CD4-positive, alpha-beta T cell treated with Interleukin-17A for 4 hours (primary cell): ENCODE results near the gene DNPH1.

Source experiments
- DNase-seq: peaks from one replicate; pipeline ENCODE4 v3.0.0-alpha.2; 2020; ENCODE audit warnings: mixed read lengths

Gene DNPH1, protein sequence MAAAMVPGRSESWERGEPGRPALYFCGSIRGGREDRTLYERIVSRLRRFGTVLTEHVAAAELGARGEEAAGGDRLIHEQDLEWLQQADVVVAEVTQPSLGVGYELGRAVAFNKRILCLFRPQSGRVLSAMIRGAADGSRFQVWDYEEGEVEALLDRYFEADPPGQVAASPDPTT

DNA sequence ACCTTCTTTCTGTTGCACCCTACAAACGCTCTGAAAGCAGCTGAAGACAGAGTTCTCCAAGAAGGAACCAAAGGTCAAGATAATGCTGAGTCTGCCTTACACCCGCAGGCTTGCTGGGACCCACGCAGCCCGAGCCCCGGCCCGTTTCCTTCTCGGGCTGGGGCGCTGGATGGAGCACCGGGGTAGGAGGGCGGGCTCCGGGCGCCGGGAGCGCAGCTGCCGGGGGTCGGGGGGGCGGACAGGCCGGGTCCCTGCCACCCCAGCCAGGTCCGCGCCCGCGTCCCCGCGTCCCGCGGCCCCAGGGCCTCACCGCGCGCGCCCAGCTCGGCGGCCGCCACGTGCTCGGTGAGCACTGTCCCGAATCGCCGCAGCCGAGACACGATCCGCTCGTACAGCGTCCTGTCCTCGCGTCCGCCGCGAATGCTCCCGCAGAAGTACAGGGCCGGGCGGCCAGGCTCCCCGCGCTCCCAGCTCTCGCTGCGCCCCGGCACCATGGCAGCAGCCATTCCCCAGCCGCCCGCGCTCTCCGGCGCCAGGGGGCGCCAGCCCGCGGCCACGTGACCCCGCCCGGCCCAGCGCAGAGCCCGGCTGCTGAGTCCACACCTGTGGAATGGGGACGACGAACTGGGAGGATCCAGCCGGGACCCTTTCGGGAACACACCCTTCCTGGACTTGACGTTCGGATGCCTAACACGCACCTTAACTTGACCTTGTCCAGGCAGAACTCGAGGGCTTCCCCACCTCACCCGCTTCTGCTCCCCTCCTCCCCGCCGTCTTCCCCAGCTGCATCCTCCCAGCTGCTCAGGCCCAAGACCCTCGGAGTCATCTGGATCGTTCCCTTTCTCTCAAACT is at the start of gene DNPH1:
Gene DNPH1 (minus strand): TSS at position 531 of the 852 bp plus-strand sequence. CDS start 25 bp downstream, at position 506.
- DNase-seq, result peak; percentile 86

DNA sequence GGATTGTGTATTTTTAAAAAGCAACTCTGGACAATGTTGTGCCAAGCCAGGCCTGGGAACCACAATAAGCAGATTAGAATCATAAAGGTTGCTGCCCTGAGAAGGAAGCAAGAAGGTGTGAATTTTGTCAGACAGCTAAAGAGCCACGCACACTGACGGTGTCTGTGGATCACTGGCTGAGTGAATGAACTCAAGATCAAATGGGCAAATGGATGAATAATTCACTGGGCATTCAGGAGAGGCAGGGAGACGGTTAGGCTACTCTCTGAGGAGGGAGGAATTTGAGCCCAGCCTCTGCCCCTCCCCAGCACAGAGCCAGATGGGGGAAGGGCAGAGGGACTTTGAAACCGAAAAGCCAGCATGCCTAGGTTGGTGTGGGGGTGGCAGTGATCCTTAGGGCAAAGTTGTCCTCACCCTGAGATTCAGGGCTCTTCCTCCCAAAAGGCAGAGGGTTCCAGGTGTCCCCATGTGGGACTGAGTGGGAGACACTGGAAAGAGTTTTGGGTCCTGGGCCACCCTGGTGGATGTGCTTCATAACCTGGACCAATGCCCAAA is 49.3 kb upstream of the DNPH1 start:
- no peak for DNase-seq

DNA sequence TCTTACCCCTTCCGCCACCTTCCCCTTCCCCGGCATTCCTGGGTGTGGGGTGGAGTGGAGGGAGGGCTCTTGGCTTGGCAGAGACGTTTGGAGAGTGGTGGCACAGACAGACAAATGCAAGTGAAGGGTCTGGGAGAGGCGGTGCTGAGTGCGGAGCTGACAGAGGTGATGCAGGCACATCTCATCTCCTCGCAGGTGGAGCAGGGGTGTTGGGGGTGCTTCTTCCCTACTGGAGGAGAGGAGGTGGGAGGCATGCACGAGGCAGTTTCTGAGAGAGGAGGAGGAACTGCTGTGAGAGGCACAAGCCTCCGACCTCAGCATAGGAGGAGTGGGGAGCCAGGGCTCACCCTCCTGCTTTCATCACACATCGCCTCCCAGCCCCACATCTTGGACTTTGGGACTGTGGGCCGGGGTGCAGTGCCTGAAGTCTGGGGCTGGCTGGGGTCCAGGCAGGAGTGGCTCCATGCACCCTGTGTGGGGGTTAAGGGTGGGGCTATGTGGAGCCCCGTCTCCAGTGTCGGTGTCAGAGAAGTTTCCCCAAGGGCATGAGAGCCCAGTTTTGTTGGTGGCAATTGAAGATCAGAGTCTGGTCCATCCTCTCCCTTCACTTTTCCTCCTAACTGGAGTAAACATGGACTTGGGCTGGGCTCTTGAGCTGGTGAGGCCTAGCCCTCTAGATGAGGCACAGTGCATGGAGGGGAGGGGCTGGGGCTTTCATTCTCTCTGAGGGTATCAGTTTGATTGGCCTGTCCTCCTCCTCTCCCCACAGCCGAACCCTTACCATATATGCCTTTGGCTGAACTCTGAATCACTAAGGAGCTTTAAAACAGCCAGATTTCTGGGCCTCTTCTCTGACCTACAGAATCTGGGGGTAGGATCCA is 48.6 kb upstream of the DNPH1 start:
- DNase-seq, result no peak

DNA sequence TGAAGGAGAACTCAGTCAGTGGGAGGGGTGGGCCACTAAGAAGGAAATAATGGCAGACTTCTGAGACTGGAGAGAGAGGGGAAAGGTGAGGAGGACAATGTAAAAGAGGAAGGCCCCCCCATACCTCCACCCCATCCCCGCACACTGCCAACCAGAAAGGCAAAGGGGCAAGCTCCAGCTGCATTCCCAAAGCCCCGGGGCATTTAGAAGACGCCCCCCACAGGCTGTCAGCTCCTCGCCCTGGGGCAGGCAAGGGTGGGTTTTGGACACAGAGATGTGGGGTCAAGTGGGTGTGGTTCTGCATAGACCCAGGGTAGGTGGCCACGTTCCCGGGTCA is 48.0 kb upstream of the DNPH1 start:
- DNase-seq, result no peak

DNA sequence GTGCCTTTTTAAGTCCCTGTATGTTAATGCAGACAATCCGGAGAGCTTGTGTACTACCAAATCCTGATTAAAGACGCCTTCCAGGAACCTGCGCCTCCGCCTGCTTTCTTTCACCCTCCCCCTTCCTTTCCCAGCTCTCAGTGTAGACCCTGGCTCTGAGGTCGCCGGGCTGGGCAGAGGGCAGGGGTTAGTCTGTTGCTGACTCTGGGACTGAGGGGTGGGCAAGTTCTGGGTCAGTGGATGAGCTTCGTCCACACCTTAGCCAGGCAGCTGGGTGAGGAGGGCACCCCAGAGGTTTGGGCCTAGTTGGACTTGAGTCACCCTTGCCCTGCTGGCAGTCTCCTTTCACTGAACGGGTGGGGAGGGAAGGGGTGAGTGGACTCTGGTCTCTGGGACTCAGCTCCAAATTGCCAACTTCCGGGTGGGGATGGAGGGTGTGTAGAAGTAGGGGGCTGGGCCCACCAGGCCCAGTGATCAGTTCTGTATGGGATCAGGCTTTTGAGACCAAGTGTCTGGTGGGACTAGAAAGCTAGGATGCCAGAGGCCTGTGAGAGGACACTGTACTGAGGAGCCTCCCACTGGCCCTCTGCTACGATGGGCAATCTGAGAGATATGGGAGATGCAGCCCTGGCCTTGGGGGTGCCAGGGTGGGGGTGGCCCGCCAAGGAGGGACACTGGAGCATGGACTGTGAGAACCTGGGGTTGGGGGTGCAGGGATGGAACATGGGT is 47.5 kb upstream of the DNPH1 start:
- DNase-seq, result no peak

DNA sequence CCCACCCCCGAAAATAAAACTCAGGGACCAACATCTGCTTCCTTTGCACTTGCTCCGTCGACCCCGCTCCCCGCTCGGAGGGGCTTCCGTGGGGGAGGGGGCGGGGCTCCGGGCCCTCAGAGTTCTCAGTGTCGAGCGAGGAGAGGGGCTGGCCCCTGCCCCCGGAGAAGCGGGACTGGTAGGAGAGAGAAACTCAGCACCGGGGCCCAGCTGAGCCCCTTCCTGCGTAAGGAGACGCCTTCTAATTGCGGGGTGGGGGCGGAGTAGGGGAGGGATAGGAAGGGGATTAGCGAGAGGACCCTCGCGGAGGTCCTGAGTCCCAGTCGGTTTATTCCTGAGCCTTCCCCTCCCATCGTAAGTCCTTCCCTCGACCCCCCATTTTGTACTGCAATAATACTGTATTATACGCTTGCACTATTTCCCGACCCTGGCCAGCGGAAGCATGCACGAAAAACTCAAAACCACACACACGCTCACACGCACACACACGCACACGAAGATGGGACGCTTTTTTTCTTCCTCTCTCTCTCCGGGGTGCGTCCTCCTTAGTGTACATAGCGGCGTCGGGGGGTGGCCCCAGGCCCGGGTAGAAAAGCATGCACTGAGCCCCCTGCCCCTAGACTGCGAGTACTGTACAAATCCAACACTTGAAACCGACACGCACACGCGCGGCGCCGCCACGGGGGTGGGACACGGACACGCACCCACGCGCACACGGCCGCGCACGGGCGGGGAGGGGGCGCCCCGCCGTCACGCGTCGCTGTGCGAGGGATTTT is 46.7 kb upstream of the DNPH1 start:
- DNase-seq, result peak; percentile 57

DNA sequence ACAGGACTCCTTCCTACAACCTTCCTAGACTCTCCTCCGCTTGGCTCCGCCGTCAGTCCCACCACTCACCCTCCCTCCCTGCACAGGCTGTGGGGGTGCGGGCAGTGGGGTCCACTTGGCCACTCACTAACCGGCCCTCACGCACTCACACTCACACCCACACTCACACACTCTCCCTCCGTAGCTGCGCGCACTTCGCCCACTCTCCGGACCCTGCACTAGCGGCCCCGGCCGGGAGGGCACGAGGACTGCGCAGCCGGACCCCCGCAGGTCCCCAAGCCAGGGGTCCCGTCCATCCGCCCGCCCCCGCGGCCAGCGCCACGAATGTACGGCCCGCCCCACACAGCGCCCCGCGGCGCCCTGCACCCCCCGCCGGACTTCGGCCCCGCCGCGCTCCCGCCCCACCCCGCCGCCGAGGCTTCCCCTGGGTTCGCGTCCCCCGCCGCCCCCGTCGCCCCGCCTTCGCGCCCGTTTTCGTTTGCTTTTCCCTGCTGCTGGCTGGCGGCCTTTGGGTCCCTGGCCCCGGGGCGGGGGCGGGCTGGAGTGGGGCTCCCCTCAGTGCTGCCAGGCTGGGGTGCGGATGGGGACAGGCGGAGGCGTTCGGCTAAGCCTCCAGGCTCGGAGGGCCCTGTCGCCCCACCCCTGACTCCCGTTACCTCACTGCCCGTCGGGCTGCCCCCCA is 45.8 kb upstream of the DNPH1 start:
- peak; percentile 53 for DNase-seq

DNA sequence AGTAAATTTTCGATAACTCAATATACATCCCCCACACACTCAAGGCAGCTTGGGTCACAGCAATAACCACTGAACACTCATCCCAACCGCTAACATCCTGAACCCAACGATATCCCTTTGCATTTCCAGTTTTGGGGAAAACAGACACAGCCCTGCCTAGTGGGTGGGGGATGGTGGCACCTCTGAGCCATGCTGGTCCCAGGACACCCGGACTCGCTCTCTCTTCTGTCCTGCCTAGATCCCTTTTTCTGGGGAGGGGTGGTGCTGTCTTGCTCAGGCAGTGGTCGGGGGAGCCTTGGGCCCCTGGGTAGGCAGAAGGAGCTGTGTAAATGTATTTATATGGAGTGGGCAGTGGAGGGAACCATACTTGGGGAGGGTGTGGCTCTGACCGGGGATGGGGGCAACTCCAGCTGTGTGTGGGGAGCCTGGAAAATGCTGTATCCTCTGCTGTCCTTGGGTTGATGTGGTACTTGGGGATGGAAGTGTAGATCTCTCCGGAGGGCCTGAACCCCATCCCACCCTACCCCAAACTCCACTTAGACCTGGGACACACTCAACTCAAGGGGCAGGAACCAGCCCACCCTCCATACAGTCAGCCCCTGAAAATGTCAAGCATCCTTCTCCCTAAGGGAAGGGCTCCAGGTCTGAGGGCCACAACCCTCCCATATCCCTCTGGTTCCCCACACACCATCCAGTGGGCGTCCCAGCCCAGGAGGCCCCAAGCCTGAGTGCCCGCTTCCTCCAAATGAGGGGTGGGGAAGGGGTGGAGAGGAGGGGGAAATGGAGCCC is 45.0 kb upstream of the DNPH1 start:
- no peak for DNase-seq

DNA sequence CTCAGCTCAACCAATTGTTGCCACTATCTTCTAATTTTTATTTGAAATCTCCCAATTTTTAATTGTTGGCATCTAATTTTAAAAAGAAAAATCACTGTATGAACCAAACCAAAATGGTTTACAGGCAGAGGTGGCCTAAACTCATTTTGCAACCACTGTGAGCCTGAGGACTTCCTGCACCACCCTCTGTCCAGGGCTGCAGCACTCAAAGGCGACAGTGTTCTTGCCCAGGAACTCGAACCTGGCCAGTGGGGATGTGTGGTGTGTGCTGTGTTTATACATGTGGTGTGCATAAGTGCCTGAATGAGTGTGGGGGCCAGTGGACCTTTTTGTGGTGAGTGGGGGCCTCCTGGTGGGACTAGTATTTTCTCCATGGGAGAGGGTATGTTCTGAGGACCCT is 44.4 kb upstream of the DNPH1 start:
- no peak for DNase-seq

DNA sequence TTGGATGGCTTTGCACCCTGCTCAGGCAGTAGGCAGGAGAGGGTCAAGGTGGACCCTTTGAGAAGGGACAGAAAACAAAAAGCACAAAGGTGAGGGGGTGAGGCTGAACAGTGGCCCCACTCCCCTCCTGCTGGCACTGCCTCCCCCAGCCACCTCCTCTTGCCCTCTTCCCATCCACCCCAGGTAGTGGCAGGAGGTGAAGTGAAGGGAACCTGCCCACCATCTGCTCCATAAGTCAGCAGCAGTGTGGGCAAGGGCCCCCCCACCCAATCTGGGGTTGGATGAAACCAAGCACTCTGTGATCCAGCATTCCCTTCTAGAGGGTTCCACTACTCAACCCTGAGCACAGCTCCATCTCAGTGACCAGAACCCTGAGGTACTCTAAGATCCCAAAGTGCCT is 42.7 kb upstream of the DNPH1 start:
- DNase-seq, result no peak

DNA sequence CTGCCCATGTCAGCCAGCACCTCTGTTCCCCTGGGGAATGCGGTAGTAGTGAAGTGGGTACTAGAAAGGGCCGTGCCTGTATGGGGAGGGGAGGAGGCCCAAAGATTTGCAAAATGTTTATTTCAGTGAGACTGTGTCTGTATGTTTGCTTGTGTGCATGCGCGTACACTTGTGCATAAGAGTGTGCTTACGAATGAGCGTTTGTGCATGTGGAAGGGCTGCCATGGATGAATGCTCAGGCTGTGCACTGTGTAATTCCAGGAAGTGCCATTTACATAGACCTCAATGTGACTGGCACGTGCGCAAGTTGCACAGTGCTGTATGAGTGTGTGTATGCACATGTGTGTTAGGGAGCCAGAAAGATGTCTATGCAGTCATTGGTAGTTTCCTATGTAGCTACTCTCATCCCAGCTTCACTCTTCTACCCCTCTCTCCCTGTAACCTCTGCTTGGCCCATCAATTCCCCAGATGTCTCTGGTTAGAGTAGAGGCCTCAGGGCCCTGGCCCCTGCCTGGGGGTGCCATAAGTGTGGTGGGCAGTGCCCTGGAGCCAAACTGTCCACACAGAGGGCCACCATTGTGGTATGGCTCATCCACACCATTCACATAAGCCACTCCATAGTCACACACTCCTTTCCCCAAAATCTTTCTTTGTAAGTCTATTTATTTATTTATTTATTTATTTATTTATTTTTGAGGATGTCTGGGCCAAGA is 42.0 kb upstream of the DNPH1 start:
- DNase-seq, result no peak

DNA sequence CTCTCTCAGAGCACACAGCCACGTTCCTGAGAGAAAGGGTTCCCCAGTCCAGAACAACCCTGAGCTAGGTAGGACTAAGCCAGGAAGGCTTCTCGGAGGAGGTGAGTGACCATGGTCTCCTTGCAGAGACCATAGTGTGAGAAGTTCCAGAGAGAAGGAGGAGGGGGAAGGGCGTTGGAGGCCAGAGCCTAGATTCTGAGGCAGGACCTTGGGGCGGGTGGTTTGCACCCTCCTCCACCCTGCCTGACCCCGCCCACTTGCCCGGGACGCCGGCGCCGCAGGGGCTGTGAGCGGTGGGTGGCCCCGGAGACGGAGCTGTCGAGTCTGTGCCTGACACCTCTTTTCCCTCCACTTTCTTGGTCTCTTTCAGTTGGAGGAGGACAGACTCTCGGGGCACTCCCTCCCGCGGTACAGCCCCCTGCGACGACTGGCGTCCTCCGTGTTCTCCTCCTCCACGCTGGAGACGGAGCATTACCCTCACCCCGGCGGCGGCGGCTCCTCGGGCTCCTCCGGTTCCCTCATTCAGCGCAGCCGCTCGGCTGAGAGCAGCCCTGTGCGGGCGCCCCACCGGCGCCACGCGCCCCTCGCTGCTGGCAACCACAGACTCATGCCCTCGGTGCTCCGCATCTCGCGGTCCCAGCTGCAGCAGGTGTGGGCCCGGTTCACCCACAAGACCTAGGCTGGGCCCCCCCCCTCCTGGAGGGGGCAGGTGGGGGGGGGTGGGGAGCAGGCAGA is 40.2 kb upstream of the DNPH1 start:
- DNase-seq, result peak; percentile 68

DNA sequence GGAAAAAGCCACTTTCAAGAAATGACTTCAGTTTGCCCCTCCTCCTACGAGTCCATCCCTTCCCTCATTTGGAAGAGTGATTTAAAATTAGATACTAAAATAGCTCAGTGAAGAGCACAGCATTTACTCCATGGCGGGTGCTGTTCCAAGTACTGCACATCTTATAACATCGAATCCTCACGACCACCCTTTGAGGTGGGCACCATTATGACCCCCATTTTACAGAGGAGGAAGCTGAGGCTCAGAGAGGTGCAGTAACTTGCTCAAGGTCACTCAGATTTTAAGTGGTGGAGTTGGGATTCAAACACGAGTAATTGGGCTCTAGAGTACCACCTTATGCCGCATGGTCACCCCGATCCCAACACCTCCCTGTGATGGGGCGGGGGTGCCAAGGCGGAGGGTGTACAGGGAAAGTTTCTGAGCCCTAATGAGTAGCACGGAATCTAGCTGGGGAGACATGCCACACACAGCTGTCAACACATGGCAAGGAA is 39.5 kb upstream of the DNPH1 start:
- no peak for DNase-seq

DNA sequence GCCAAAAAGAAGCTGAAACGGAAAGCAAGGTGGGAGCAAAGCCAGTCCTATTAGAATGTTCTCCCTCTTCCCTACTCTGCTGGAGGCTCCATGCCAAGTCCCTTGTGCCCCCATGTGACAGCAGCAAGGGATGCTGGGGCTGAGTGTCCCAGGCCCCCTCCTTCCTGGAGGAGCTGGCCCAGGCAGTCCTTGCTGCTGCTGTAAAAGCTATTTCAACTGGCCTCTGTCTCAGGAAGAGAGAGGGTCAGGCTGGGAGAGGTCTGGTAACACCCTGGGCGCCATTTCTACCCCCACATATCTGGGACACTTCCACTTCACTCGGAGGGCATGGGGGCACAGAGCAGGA is 39.0 kb upstream of the DNPH1 start:
- no peak for DNase-seq

DNA sequence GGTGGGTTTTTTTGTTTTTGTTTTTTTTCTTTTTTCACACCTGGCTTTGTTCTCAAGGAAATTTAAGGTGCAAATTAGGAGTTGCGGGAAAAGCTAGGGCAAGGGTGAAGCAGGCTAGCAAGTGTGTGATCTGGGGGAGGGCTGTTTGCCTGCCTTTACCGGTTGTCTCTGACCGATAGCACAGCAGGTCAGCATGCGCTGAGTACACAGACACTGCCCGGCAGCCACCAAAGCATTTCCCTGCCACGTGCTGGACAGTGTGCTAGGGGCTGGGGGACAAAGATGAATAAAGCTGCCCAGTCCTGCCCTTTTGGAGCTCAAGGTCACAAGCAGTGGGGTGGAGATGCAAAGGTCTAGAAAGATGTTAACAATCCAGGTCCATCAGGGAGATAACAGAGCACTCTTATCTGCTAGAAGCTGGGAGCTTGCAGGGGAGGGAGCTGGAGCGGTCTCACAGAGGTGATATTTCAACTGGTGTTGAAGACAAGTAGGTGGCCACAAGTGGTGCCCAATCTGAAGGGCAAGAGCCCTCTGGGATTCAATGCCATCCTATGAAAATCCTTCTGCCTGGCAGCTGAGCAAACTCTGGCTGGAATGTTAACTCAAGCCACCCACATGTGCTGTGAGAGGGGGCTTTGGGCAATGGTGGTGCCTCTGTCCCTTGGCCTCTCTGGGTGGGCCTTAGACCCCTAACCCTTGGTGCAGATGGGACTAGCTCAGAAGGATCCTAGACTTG is 38.5 kb upstream of the DNPH1 start:
- DNase-seq, result no peak

DNA sequence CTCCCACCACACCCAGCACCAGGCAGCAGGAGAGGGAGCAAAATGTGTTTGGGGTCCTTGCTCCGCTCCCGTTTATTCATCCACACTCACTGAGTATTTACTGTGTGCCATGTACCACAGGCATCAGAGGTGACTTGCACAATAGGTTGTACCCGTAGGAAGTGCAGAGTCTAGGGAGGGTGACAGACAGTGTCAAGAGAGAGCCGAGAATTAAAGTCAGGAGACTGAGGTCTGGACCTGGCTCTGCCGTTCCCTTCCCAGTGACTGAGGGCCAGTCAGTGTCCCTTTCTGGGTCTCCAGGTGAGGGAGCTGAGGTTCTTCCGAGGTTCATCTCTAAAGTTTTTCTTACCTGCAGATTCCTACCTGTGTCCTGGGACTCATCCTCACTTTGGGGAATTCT is 36.3 kb upstream of the DNPH1 start:
- DNase-seq, result no peak

DNA sequence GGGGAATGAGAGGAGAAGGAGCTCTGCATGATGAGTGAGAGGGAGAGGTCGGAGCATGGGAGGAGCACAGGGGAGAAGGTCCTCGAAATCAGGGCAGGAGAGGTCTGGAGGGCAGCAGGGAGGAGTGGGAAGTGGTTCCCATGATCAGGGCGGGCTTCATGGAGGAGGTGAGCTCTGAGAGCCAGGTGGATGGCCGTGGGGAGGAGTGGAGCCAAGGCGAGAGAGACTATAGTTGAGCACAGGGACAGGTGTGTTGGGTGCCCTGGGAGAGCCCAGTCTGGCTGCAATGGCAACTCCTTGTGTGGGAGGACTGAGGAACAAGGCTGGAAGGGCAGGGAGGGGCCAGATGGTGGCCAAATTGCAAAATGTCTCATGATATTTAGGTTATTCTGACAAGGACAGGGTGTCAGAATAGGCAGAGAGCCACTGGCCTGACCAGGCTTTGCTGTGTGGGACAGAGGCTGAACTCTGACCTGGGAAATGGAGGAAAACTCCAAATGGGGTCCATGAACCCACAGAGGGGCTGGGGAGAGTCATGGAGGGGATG is 35.4 kb upstream of the DNPH1 start:
- DNase-seq, result no peak
